K562 (cell line): ENCODE results near the gene KXD1. TPM values are rescaled to one million over a fixed set of nuclear protein-coding genes. Genes with fewer than 3 reads are reported as not detected.
A peak's percentile ranks its signal among the peaks of the same experiment; 100 is the strongest.

ENCODE experiments used
- CCNT2 ChIP-seq: IDR thresholded peaks from 2 replicates; pipeline ENCODE4 v1.6.1; 2011; ENCODE audit warnings: borderline replicate concordance, low read depth, mild to moderate bottlenecking, moderate library complexity, mixed read lengths, low read length; ENCODE audit not compliant: insufficient read length; ENCODE audit errors: extremely low read depth
- CREB1 ChIP-seq, 2 experiments: sonication (generic) in 1 of 2; formaldehyde crosslinking in 1 of 2; IDR thresholded peaks; 2 replicates each; pipeline versions ENCODE4 v1.6.1 to v1.8.0; 2012 to 2022; ENCODE audit warnings: inconsistent platforms in 1 of 2, mild to moderate bottlenecking in 1 of 2, missing genetic modification reagents in 1 of 2, moderate library complexity in 1 of 2
- FUS ChIP-seq: fragments of 200-400 bp; formaldehyde crosslinking; optimal IDR thresholded peaks from 2 replicates; pipeline ENCODE3; 2017; ENCODE audit warnings: low read depth, low read length
- KAT7 ChIP-seq: sonication (generic); formaldehyde crosslinking; IDR thresholded peaks from 2 replicates; pipeline ENCODE4 v1.8.0; 2022; ENCODE audit warnings: missing genetic modification reagents, mild to moderate bottlenecking, borderline replicate concordance
- MXD1 ChIP-seq: fragments of 250-450 bp; sonication (Bioruptor Pico); IDR thresholded peaks from 2 replicates; pipeline ENCODE4 v1.8.0; 2021; ENCODE audit warnings: borderline replicate concordance, mild to moderate bottlenecking, moderate library complexity; ENCODE audit not compliant: poor library complexity, severe bottlenecking
- NEUROD1 ChIP-seq: fragments of 150-350 bp; IDR thresholded peaks from 2 replicates; pipeline ENCODE4 v1.6.1; 2014; ENCODE audit warnings: borderline replicate concordance, low read length, low read depth; ENCODE audit not compliant: partially characterized antibody
- PRPF4 ChIP-seq: fragments of 200-400 bp; formaldehyde crosslinking; IDR thresholded peaks from one replicate; pipeline ENCODE4 v1.6.1; 2017; ENCODE audit warnings: low read length, low read depth, mild to moderate bottlenecking; ENCODE audit not compliant: insufficient read depth, poor library complexity, severe bottlenecking
- SMARCE1 ChIP-seq: fragments of 450-650 bp; IDR thresholded peaks from 2 replicates; pipeline ENCODE4 v1.7.1; 2016; ENCODE audit warnings: mild to moderate bottlenecking
- SRSF3 ChIP-seq: fragments of 200-400 bp; formaldehyde crosslinking; IDR thresholded peaks from 2 replicates; pipeline ENCODE4 v1.6.1; 2016; ENCODE audit warnings: mild to moderate bottlenecking, low read length, moderate library complexity; ENCODE audit not compliant: insufficient read depth
- TBP ChIP-seq: optimal IDR thresholded peaks from 2 replicates; pipeline ENCODE3; 2011; ENCODE audit warnings: low read depth, low read length, improper control_type of control experiment
- ZBTB7A ChIP-seq: IDR thresholded peaks from 2 replicates; pipeline ENCODE4 v1.6.1; 2011; ENCODE audit warnings: low read depth, mild to moderate bottlenecking, low read length, moderate library complexity, borderline replicate concordance; ENCODE audit not compliant: control insufficient read depth
- ZNF175 ChIP-seq: fragments of 200-800 bp; sonication (Bioruptor generic); IDR thresholded peaks from 2 replicates; pipeline ENCODE4 v1.6.1; 2016; ENCODE audit warnings: low read depth, mild to moderate bottlenecking, missing genetic modification characterization, missing compliant biosample characterization
- ZNF41 ChIP-seq: fragments of 250-450 bp; sonication (Bioruptor Pico); conservative IDR thresholded peaks from 2 replicates; pipeline ENCODE4 v1.4.0; 2020; ENCODE audit warnings: mild to moderate bottlenecking
- ZNF639 ChIP-seq, 2 experiments: fragments of 200-800 bp in 1 of 2; sonication (Bioruptor generic) in 1 of 2; sonication (generic) in 1 of 2; formaldehyde crosslinking in 1 of 2; IDR thresholded peaks in 1 of 2; conservative IDR thresholded peaks in 1 of 2; 2 replicates each; pipeline versions ENCODE4 v1.5.0 to v1.6.1; 2016 to 2020; ENCODE audit warnings: missing compliant biosample characterization in 1 of 2, missing genetic modification characterization in 1 of 2, missing genetic modification reagents in 1 of 2
- ZZZ3 ChIP-seq: fragments of 450-650 bp; IDR thresholded peaks from 2 replicates; pipeline ENCODE4 v1.6.1; 2016; ENCODE audit warnings: antibody characterized with exemption, mild to moderate bottlenecking, moderate library complexity
- polyA plus RNA-seq, 8 experiments: library from polyadenylated mRNA; depleted of rRNA in 4 of 8; stranded (reverse) in 5 of 8; unstranded in 3 of 8; fragments of >200 nt; fragmentation: Nextera tagmentation in 2 of 8; fragmentation: Illumina TruSeq in 1 of 8; extraction: Ambion mirVana in 2 of 8; extraction: Trizol in 1 of 8; gene quantifications; 2 replicates each; pipeline versions ENCODE4 v1.2.1 to v1.2.3, GENCODE V29; 2011 to 2014; ENCODE audit warnings: inconsistent platforms in 1 of 8, missing spikeins in 1 of 8
- total RNA-seq, 7 experiments: library from RNA; depleted of rRNA in 6 of 7; stranded (reverse); fragments of >200 nt in 6 of 7; fragmentation: Illumina TruSeq in 2 of 7; extraction: Trizol in 2 of 7; gene quantifications; 2 replicates each; pipeline versions ENCODE4 v1.2.1 to v1.2.3, GENCODE V29; 2011 to 2021; ENCODE audit warnings: low replicate concordance in 1 of 7
- TF ChIP-seq, protein P1 (sequence below): fragments of 250-450 bp; sonication (Bioruptor Pico); IDR thresholded peaks from 2 replicates; pipeline ENCODE4 v1.4.0; 2020; ENCODE audit warnings: mild to moderate bottlenecking, moderate library complexity, borderline replicate concordance
- TF ChIP-seq, protein P2 (sequence below): fragments of 450-650 bp; formaldehyde crosslinking; IDR thresholded peaks from 2 replicates; pipeline ENCODE4 v1.4.0; 2022; ENCODE audit warnings: mild to moderate bottlenecking, moderate library complexity
- TF ChIP-seq, protein P3 (sequence below): fragments of 450-650 bp; IDR thresholded peaks from 2 replicates; pipeline ENCODE4 v1.6.1; 2016; ENCODE audit warnings: antibody characterized with exemption

KXD1 gene
- total and polyA plus RNA-seq, 9 of the 15 experiments (the other 6 are each of a cell fraction or from before 2014, with no cell fraction given), result 21.9 to 210 (median 118) TPM

DNA sequence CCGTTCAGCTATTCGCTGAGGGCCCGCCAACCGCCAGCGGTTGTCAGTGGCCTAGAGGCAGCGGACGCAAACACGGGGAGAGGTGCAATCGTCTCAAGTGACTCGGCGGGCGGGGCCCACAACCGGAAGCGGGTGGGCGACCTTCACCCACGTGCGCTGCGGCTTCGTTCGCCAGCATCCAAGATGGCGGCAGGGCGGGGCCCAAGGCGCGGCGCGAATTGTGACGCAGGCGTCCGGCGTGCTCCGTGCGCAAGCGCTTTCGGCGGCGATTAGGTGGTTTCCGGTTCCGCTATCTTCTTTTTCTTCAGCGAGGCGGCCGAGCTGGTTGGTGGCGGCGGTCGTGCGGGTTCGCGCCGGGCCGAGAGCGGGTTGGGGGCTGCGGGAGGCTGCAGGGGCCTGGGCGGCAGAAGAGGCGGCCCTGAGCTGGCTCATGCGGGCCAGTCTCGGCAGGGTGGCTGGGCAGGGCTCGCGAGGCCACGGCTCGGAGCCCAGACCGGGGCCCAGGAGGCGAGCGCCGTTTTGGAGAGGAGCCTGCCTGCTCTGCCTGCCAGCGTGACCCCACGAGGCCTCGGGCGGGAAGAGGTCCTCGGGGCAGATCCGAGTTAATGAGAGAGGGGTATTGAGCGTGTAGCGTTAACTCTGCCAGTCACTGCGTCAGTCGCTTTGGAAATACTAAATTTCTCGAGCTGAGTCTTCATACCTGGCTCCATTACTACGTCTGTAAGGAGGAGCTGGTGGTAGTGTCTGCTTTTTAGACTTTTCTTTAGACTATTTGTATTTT is 14.1 kb downstream of the KXD1 start, which contains the start of gene UBA52 (continued):
- TF ChIP-seq, protein P1, sequence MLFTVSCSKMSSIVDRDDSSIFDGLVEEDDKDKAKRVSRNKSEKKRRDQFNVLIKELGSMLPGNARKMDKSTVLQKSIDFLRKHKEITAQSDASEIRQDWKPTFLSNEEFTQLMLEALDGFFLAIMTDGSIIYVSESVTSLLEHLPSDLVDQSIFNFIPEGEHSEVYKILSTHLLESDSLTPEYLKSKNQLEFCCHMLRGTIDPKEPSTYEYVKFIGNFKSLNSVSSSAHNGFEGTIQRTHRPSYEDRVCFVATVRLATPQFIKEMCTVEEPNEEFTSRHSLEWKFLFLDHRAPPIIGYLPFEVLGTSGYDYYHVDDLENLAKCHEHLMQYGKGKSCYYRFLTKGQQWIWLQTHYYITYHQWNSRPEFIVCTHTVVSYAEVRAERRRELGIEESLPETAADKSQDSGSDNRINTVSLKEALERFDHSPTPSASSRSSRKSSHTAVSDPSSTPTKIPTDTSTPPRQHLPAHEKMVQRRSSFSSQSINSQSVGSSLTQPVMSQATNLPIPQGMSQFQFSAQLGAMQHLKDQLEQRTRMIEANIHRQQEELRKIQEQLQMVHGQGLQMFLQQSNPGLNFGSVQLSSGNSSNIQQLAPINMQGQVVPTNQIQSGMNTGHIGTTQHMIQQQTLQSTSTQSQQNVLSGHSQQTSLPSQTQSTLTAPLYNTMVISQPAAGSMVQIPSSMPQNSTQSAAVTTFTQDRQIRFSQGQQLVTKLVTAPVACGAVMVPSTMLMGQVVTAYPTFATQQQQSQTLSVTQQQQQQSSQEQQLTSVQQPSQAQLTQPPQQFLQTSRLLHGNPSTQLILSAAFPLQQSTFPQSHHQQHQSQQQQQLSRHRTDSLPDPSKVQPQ, result no peak
- TF ChIP-seq PRPF4 (peak; percentile 88), CREB1 (IDR thresholded peaks at IDR 0.05) (peak; percentile 97), CREB1 (CRISPR knock-in tag; IDR thresholded peaks at IDR 0.05) (peak; percentile 98), NEUROD1 (peak; percentile 77), ZNF175 (no peak), ZBTB7A (peak; percentile 65; the same call in 1 of the 2 replicates), ZNF639 (CRISPR knock-in tag; conservative IDR thresholded peaks at IDR 0.05 in 1 of 2, IDR thresholded peaks at IDR 0.05 in 1 of 2) (peak in 1 of 2 experiments; percentile 75; a peak in 1 of 4 replicates), KAT7 (CRISPR knock-in tag) (peak; percentile 97; the same call in 1 of the 2 replicates), ZNF41 (CRISPR knock-in tag) (no peak), MXD1 (peak; percentile 86), CCNT2 (peak; percentile 95), TBP (peak; percentile 90), FUS (peak; percentile 76), SMARCE1 (no peak), ZZZ3 (no peak), SRSF3 (no peak)
- TF ChIP-seq, protein P2, sequence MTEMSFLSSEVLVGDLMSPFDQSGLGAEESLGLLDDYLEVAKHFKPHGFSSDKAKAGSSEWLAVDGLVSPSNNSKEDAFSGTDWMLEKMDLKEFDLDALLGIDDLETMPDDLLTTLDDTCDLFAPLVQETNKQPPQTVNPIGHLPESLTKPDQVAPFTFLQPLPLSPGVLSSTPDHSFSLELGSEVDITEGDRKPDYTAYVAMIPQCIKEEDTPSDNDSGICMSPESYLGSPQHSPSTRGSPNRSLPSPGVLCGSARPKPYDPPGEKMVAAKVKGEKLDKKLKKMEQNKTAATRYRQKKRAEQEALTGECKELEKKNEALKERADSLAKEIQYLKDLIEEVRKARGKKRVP (CRISPR knock-in tag), result 0 out of 2 replicates have a peak, but pooled peaks have one; percentile 49
- TF ChIP-seq, protein P3, sequence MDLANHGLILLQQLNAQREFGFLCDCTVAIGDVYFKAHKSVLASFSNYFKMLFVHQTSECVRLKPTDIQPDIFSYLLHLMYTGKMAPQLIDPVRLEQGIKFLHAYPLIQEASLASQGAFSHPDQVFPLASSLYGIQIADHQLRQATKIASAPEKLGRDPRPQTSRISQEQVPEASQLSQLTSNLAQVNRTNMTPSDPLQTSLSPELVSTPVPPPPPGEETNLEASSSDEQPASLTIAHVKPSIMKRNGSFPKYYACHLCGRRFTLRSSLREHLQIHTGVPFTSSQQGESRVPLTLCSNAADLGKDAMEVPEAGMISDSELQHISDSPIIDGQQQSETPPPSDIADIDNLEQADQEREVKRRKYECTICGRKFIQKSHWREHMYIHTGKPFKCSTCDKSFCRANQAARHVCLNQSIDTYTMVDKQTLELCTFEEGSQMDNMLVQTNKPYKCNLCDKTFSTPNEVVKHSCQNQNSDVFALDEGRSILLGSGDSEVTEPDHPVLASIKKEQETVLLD, result peak; percentile 72; the same call in 1 of the 2 replicates
